ENCODE measurements around the gene MRPS6.

The MRPS6 gene

DNA sequence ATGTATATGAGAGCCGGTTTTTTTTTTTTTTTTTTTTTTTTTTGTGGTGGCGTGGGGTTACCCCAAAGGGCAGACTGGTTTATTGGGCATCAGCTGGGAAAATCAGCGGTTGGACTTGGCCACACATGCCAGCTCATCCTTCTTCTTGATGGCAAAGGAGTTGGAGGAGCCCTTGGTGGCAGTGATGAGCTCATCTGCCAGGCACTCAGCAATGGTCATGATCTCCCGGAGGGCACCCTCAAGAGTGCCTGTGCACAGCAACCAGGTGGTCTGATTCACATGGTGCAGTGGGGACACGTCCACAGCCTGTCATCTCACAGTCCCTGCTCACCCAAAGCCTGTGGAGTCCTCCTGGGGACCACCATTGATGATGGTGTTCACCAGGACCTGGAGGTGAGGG is 62.0 kb downstream of the MRPS6 start:
- DNase-seq: no peak

DNA sequence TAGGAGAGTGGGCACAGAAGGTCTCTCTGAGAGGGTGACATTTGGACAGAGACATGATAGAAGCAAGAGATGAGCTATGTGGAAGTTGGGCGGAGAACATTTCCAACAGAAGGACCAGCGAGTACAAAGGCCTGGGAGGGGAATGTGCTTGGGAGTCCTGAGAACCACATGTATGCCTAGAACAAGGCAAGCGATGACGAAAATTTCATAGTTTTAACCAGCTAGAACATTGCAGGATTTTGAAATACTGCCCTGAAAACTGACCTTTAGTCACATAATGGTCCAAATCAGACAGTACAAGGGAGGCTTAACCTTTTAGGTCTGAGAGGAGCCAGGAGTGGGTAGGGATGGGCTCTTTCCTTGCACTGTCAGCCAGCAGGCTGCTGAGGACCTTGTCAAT is 68.0 kb downstream of the MRPS6 start:
- no peak for DNase-seq

DNA sequence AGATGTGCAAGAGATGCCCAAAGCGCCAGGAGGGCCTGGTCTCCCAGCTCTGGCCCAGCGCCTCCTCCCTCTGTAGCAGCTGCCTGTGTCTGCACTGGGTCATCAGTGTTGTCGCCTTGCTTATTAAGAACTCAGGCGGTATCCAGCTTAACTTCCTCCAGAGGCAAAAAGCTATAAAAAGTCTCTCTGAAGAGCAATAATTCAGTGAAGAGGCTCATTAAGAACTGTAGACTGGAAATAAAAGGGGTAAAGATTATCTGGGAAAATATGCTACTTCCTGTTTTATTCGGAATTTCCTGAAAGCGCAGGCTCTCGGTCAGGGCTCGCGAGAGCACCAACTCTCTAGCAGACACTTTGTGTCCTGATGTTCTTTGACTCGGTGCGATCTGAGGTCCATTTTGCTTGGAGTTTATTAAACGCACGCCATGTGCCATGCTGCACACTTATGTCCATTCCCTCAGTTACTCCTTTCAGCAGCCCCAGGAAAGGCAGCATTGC is 70.4 kb downstream of the MRPS6 start:
- no peak for DNase-seq

DNA sequence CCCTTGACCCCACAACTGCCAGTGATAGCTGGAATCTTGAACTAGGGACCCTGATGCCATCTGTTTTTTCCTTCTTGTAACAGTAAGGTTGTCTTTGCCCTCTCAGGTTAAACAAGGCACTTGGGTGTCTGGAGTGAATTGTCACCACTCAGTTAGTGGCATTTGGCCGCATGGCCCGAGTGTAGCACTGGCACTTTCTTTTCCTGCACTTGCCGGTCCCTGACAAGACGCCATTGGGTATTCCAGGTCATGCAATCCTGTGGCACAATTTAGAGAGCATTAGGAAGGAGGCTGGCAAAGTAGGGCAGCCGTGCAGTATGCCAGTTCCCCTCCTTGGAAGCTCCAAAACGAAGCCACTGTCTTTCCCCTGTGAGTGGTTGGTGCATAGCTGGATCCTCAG is 70.8 kb downstream of the MRPS6 start:
- no peak for DNase-seq

DNA sequence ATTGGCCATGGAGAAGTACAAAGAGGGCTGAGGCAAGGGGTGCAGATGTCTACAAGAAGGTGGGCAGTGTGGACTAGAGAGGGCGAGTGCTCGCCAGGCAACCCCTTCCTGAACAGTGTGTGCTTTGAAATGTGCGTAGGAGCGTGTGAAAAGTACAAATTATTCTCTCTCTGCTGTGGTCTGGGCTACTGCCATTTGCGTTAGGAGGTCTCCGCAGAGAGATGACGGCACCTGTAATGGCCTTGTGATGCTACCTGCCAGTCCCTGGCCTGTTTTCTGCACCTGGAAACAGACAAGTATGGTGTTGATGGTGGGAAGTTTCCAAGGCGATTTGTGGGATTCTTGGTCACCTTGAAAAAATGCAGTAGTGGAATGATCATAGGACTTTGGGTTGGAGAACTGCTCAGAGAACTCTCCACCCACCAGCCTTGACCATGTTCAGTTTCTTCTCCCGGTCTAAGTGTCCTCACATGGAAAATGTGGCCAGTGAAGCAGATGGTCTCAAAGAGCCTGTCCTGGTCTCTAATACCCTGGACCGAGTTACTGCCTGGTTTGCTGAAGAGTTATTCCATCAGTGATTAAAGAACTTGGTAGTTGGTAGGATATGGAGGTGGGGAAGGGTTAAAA is 74.5 kb downstream of the MRPS6 start:
- no peak for DNase-seq

DNA sequence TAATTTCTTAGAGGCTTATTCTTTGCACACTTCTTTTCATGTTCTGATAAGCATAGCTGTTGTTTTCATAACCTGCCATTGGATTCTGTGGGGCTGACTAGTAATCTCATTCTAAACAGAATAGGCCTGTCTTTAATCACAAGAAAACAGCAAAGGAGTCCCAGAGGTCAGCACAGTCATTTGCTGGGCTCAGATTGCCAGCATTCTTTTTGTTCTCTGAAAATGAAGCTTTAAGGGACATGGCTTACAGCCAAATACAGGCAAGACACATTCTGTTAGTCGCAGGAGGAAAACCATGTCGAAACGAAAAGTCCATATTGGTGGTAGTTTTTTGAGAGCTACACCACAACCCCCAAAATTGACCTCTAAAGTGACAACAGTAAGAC is 75.0 kb downstream of the MRPS6 start:
- no peak for DNase-seq

DNA sequence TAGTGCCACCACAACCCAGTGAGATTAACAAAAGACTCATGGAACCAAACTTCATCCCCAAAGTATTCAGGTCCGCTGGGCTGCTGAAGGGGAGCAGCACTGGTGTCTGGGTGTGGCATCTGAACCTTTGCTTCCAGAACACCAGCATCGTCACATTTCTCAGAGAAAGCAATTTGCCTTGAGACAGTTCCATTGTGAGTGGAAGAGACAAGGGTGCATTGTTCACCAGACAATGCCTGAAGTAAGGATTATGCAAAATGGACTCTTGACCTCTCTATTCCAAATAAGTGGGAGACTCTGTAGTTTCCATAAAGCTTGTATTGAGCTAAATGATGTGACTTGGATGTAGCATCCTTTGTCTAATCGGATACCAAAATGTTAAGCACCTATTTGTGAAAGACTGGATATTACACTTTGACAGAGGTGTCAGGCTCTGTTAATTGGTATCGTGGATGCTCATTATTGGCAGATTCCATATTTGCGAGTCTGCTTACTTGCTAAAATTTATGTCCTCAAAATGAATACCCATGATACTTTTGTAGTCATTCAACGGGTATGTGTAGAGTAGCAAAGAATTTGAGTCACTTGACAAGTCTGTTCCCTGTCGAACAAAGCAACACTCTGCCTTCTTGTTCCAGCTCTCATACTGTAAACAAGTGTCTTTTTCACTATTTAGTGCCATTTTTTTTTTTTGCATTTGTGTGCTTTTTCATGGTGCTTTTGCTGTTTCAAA is 75.6 kb downstream of the MRPS6 start:
- DNase-seq: no peak

DNA sequence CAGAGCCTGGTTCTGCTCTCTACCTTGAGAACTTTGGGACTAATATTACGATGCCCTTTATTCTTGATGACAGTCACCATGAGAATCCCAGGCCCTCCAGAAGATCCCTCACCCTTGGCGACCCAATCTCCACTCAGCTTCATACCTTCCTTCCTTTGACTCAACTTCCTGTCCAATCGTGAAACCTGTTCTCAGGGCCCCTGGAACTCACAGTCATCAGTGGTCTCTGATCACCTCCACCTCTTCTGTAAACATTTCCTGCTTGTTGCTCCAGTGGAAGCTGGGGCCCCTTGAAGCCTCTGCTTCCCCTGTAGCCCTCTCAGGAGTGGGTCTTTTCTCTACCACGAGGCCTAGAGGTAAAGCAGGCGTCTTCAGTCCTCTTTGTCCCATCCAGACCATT is 79.1 kb downstream of the MRPS6 start:
- no peak for DNase-seq

DNA sequence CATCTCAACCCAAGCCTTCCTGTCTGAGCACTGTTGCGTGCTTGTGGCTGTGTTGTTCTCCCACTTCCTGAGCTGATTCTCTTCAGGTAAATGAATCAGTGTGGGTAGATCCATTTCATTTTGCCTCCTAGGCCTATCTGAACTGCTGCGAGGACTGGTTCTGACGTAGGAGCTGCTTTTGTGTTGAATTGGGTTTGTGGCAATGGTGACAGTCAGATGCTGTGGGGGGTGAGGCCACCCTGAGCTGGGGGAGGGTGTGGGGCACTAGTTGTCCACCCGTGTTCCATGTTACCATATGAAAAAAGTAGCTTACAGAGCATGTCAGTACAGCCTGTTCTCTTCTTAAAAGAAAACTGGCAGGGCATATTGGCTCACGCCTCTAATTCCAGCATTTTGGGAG is 81.5 kb downstream of the MRPS6 start:
- no peak for DNase-seq

DNA sequence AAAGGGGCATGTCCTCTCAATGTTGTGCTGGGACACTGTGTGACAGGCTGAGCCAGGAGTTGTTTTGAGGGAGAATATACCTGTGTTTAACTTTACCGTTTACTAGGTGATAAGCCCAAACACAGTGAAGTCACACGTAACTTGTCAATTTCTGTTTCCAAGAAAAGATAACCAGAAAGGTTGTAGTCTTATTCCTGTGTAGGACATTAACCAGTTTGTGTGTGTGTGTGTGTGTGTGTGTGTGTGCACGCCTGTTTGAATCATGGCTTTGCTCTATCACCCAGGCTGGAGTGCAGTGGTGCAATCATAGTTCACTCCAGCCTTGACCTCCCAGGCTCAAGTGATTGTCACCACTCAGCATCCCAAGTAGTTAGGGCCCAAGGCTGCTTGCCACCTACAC is 83.6 kb downstream of the MRPS6 start:
- DNase-seq: no peak

DNA sequence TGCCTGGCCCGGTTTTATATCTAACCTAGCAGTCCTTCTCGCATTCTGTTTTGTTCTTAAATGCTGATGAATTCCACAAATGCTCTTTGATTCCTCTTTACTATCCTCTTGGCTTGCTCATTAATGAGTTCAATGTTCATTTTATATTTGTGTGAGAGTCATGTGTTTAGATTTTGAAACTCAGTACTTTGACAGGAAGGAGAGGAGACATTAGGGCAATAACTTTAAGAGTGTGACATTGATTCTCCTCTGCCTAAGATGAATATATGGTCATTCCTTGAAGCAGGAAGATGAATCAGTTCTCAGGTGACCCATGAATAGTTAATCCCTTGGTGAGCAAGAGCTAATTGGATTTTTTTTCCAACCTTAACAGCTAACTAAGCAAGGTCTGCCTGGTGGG is 84.1 kb downstream of the MRPS6 start:
- DNase-seq: no peak

DNA sequence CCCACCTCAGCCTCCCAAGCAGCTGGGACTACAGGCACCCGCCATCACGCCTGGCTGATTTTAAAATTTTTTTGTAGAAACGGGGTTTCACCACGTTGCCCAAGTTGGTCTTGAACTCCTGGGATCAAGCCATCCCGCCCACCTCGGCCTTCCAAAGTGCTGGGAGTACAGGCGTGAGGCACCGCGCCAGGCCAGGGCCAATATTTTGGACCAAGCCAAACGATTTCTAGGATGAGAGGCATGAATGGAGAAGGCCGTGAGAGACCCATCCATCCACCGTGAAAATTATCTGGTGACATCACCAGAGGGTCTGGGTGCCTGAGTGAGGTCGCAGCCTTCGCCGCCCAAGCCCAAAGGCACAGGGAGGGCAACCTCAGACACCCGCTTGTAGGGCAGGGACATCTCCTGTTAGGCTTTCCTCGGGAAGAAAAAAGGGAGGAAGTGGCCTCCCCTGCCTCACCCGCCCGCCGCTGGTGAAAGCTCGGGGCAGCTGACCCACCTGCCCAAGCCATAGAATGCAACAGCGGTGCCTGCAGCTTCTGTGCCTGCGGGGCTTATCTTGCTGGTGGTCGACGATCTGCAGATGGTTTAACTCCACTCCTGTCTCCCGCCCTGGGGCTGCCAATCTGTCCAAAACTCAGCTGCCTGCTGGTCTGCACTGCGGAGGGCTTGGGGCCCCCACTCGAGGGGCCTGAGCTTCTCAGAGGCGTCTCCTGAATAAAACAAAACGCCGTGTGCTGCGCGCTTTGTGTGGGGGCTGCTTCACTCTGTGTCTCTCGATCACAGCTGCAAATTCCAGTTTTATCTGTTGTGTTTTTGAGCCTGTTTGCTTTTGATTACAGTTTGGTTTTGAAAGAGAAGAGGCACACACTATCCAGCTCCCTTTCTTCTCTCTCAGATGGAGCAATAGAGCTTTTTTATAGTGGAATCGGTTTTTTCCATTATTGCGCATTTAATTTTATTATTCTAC is 85.8 kb downstream of the MRPS6 start:
- no peak for DNase-seq

DNA sequence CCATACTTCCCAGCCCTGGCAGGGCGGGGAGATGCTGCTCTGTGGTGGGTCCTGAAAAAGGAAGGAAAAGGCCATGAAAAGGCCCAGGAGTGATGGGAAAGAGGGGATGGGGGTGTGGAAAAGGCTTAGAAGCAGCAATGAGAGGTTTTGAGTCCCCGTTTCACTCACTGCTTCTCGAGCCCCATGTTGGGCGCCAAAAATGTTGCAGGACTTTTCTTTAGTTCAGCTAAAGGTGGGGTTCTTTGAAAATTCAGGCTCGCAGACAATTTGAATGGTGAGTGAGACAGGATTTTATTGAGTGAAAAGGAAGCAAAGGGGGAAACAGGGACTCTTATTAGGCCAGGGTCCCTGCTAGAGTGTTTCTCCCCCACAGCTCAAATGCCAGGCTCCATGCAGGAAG is 93.1 kb downstream of the MRPS6 start:
- DNase-seq: no peak

DNA sequence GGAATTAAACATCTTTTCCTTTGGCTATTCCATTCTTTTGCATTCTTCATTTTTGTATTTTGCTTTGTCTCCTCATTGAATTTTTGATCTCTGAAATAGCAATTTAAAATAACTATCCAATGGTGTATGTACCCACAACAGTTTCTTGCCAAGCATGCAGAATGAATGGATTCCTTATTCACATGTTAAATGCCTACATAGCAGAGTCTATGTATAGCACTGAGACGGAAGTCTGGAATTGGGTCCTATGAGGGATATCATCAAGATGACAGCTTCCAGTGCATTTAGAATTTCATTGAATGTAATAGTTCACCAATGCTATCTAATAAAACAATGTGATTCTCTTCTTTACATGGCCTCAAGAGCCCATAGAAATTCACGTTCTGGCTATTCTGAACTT is 97.5 kb downstream of the MRPS6 start:
- no peak for DNase-seq

DNA sequence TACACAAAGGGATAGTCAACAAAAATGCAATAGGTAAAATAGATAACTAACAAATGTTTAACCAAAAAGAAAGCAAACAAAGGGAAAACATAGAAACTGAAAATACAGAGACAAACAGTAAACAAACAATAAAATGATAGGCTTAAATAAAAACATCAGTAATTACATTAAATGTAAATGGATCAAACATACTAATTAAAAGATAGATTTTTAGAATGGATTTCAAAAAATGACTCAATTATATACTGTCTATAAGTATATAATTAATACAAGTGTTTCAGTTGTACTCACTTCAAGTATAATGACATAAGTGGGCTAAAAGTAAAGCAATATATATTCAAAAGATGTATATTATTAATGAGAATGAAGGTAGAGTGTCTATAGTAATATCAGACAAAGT is 101.1 kb downstream of the MRPS6 start:
- DNase-seq: no peak

DNA sequence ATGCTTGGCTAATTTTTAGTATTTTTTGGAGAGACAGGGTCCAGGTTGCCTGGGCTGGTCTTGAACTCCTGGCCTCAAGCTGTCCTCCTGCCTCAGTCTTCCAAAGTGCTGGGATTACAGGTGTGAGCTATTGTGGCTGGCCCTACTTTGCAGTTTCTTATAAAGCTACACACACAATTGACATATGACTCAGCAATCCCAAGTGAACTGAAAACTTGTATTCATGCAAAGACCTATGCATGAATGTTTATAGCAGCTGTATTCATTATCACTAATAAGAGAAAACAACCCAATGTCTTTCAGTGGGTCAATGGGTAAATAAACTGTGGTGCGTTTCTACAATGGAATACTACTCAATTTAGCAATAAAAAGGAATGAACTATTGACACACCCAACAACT is 103.1 kb downstream of the MRPS6 start:
- DNase-seq: no peak

DNA sequence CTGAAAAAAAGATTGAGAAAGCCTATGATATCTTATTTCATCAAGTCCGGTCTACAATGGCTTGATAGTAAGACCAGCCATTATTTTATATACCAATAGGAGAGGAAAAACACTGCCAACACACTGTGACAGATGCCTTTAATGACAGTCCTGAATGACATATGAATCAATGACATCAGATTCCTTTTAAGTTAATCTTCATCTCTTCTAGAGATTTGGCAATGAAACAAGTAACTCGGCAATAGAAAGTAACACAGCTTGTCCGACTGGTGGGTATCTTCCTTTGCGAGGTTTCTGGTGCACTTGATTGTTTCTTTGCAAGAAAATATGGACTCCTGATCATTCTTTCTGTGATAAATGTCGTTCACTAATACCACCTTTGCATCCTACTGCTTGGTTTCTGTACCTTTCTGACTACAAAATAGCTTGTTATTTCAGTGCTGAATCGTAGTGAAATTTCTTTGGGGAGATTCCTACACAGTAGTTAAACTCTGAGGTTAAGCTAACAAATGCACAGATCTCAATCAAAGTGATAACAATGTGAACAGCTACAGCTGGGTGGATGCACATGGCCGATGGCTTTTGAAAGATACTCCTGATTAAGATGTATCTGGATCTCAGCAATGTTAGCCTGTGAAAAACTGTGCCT is 104.7 kb downstream of the MRPS6 start:
- DNase-seq: no peak

DNA sequence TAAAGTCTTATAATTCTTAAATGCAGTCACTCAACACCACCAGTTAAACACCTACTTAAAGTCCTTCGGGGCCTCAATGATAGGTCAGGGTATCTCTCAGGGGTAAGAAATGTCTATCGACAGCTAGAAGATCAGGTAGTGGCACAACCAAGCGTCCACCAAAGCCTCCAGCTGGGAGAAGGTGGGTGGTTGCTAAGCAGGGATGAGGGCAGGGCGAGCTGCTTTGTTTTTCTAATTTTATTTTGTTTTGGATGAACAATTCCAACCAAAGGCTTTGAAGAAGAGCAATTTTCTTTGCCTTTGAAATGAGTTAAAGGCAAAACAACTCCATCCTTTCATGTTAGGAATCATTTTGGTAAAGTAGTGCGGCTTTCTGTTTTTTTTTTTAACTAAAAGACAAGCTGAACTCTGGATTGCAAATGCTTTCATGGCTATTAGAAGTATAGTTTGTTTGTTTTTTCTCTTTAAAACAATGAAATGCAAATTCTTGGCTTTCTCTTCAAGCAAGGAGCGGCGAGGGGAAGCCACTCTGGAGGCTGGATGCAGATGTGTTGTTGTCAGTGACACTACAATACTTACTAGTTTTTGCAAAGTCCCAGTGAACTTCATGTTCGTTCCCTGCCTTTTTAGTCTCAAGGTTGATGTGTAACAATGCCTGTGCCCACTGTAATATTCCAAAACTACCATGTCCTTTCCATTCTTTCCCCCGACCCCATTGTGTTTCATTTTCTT is 106.0 kb downstream of the MRPS6 start:
- DNase-seq: no peak

DNA sequence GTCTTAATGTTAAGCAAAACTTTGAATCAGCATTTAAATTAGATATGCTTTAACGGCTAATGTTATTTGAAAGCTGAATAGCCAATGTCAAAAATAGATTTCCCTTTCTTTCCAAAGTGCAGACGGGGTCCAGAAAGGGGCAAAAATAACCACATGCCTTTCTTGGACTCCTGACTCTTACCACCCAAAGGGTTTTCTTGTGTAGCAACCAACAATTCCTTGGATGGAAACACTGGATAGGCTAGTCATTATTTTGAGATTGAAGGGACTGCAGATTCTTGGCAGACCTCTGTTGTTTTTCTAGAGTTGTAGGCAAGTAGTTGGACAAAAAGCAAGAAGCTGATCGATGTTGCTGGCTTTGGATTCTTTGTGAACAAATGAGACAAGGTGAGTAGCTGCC is 107.0 kb downstream of the MRPS6 start:
- no peak for DNase-seq

DNA sequence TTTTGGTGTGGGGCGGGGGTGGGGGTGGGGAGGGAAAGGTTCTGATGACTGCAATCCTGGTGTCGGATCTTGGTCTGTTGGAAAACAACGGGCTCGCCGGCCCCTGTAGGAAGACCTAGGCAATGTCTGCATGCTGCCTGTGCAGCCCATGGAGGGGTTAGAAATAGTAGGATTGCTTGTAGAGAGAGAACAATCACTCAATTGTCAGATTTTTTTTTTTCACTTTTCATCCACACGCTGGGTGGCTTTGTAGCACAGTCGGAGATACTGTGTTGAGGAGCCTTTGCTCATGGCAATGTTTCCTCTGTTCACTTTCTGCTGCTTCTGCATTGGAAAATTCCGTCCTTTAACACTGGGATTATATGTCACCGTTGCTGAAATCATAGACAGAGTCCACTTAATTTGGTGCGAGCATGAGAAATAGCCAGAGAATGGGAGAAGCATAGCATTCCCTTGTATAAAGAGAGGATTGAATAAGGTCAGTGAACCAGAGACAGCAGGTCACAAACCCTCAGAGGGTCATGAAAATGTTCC is 107.5 kb downstream of the MRPS6 start:
- no peak for DNase-seq

DNA sequence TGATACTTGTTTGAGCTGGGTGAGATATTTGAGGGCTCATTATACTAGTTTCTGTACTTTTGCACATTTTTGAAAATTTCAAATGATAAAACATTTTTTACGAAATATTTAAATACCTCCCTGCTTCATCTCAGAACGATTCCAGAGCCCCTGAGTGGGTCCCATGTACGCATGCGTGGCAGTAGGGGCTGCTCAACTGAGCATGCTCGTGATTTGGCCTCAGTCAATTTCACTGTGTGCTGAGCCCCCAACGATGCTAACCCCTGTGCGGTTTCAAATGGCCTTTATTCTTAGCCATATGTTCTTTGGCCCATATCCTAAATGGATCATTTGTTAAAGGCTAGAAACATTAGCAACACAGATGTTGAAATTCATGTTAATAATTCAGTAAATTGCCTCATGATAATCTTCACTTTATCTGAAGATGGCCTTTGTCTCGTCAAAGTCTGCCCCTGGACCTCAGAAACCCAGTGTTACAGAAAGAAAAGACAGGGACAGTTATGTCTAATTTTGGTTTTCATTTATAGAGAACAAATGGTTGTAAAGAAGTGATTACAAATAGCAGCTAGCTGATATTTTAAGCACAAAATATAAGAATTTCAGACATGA is 108.2 kb downstream of the MRPS6 start:
- DNase-seq: no peak

DNA sequence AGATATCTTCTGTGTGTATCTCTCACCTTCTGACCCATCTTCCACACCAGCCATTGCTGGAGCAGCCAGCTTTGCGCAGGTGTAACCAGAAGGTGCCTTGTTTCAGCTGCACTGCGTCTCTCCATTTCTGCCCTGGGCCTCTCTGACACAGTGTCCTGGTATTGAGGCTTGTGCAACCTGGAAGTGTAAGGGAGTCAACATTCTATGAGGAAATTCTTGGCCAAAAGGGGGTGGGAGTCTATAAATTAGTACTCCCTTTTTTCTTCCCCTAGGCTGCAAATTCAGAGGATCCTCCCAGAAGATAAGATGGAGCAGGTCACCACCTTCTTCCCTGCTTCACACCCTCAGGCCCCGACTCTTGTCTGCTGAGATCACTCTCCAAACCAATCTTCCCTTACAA is 109.1 kb downstream of the MRPS6 start:
- no peak for DNase-seq

Measured in activated CD4-positive, alpha-beta T cell treated with anti-CD3 and anti-CD28 coated beads for 1 hour (primary cell).